ENCODE measurements around the gene ZDHHC7. TPM values are rescaled to one million over a fixed set of nuclear protein-coding genes. Genes with fewer than 3 reads are reported as not detected.

The ZDHHC7 gene
- total RNA-seq, 1 experiment from 2014 or later = 46.3 TPM

DNA sequence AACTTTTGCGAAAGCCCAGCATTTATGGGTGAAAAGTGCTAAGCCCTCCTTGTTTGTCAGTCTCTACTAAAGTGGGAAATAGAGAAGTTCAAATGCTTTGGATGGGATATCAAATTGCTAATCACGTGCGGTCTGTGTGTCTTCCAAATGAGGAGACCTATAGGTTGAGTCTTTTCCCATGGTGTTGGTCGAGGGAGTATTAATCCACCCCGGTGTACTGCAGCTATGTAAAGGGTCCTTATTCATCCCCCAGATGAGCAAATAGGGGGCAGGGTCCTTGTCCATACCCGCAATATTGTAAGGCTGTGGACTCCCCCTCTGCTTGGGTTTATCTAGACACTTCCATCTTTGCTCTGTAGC is 30.8 kb upstream of the ZDHHC7 start:
- Mint-ChIP-seq H3K27me3 (ENCODE audit: insufficient read depth, unreplicated experiment) (no peaks in the 10 kb centered on the region), H3K9me3 (ENCODE audit: unreplicated experiment) (no peaks in the 10 kb centered on the region), H3K4me1 (ENCODE audit: insufficient read depth, unreplicated experiment) (peaks cover 4% of the 10 kb centered on the region), H3K27ac (ENCODE audit: low read depth, unreplicated experiment) (no peak overlapping the region), H3K4me3 (ENCODE audit: unreplicated experiment) (no peak overlapping the region), H3K36me3 (ENCODE audit: insufficient read depth, unreplicated experiment) (peaks cover 9% of the 10 kb centered on the region)
- no TSS peak for BruUV-seq (replicated peaks)
- DNase-seq (ENCODE audit: unreplicated experiment) = no peak
- intact Hi-C loops (cut with micrococcal nuclease) = no loop called here
- CTCF ChIA-PET = interaction anchor here (0.6 kb wide), 1 partner anchor 17 kb away, joined by 4 read pairs; no protein-coding TSS in a partner anchor
- POLR2A ChIA-PET = interaction anchor here (1.1 to 1.4 kb wide), 3 partner anchors 11 to 31 kb away, joined by 3 read pairs; partner anchors contain the start of gene ZDHHC7
- no peak for TF ChIP-seq CTCF (IDR thresholded peaks at IDR 0.05; ENCODE audit: unreplicated experiment)

- no peaks in the 10 kb centered on the region for H3K9me3 Mint-ChIP-seq (ENCODE audit: unreplicated experiment)
- BruUV-seq (replicated peaks) = no TSS peak
- no peak for DNase-seq (ENCODE audit: unreplicated experiment)
- TF ChIP-seq CTCF (IDR thresholded peaks at IDR 0.05; ENCODE audit: unreplicated experiment) = no peak
- H3K4me3 Mint-ChIP-seq (ENCODE audit: unreplicated experiment) = no peak overlapping the region
- intact Hi-C loops (cut with micrococcal nuclease) = no loop called here
- POLR2A ChIA-PET = interaction anchor here (1.1 to 1.4 kb wide), 3 partner anchors 12 to 31 kb away, joined by 3 read pairs; partner anchors contain the start of gene ZDHHC7
- H3K36me3 Mint-ChIP-seq (ENCODE audit: insufficient read depth, unreplicated experiment) = peaks cover 10% of the 10 kb centered on the region
- no peaks in the 10 kb centered on the region for H3K27me3 Mint-ChIP-seq (ENCODE audit: insufficient read depth, unreplicated experiment)
- H3K4me1 Mint-ChIP-seq (ENCODE audit: insufficient read depth, unreplicated experiment) = peaks cover 10% of the 10 kb centered on the region
- H3K27ac Mint-ChIP-seq (ENCODE audit: low read depth, unreplicated experiment) = no peak overlapping the region
- CTCF ChIA-PET = interaction anchor here (0.6 kb wide), 1 partner anchor 17 kb away, joined by 4 read pairs; no protein-coding TSS in a partner anchor
Measured at GRCh38 chr16:85041219-85042166, 30.2 kb upstream of the ZDHHC7 start.

DNA sequence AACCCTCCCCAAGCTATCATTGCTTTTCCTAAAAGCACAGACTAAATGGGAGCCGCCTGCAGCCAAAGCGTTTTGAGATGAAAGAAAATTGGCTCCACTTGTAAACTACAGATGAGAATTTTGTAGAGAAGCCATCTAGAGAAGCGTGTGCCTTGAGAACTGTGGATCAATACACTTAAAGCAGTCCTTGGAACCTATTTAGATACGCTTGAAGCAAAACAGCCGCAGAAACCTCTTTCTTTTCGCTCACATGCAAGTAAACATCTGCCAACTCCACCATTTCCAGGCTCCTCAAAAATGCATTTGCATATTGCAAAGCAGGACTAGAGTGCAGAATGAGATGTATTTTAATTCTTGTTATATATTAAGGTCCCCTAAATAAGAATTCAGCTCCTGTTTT is 29.4 kb upstream of the ZDHHC7 start:
- no peak overlapping the region for H3K4me3 Mint-ChIP-seq (ENCODE audit: unreplicated experiment)
- no TSS peak for BruUV-seq (replicated peaks)
- H3K4me1 Mint-ChIP-seq (ENCODE audit: insufficient read depth, unreplicated experiment) = peaks cover 16% of the 10 kb centered on the region
- TF ChIP-seq CTCF (IDR thresholded peaks at IDR 0.05; ENCODE audit: unreplicated experiment) = no peak
- H3K27me3 Mint-ChIP-seq (ENCODE audit: insufficient read depth, unreplicated experiment) = no peaks in the 10 kb centered on the region
- POLR2A ChIA-PET = no interaction called here
- CTCF ChIA-PET = interaction anchor here (0.5 to 0.9 kb wide), 2 partner anchors 285 to 720 kb away, joined by 3 to 5 read pairs; no protein-coding TSS in a partner anchor
- peaks cover 10% of the 10 kb centered on the region for H3K36me3 Mint-ChIP-seq (ENCODE audit: insufficient read depth, unreplicated experiment)
- no peak for DNase-seq (ENCODE audit: unreplicated experiment)
- intact Hi-C loops (cut with micrococcal nuclease) = no loop called here
- H3K9me3 Mint-ChIP-seq (ENCODE audit: unreplicated experiment) = no peaks in the 10 kb centered on the region
- H3K27ac Mint-ChIP-seq (ENCODE audit: low read depth, unreplicated experiment) = no peak overlapping the region

DNA sequence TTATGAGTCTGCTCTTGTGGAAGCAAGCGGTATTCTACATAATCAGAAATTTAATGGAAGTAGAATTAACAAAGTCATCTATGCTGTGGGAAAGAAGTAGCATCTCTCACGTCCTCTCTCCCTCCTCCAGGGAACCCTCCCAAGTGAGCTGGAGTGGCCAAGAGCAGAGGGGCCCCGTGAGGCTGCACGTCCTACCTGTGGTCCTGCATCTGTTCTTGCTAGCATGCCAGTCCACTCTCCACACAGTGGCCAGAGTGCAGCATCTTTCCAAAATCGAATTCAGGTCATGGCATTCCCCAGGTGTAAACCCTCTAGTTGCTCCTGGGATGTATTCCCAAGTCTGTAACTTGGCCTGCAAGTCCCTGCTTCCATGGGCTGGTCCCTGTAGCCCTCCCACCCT is 26.4 kb upstream of the ZDHHC7 start:
- Mint-ChIP-seq H3K27me3 (ENCODE audit: insufficient read depth, unreplicated experiment) (no peaks in the 10 kb centered on the region), H3K9me3 (ENCODE audit: unreplicated experiment) (no peaks in the 10 kb centered on the region), H3K4me1 (ENCODE audit: insufficient read depth, unreplicated experiment) (peaks cover 16% of the 10 kb centered on the region), H3K27ac (ENCODE audit: low read depth, unreplicated experiment) (peak overlapping the region; percentile 72), H3K36me3 (ENCODE audit: insufficient read depth, unreplicated experiment) (peaks cover 14% of the 10 kb centered on the region), H3K4me3 (ENCODE audit: unreplicated experiment) (no peak overlapping the region)
- no peak for DNase-seq (ENCODE audit: unreplicated experiment)
- POLR2A ChIA-PET = interaction anchor here (1.0 to 2.3 kb wide), 5 partner anchors 10 to 43 kb away, joined by 4 to 20 read pairs (median 11); partner anchors contain the start of genes KIAA0513 and ZDHHC7
- TF ChIP-seq CTCF (IDR thresholded peaks at IDR 0.05; ENCODE audit: unreplicated experiment) = no peak
- intact Hi-C loops (cut with micrococcal nuclease) = loop anchor here (2.0 kb wide), 1 partner anchor 43 kb away; no protein-coding TSS in a partner anchor
- no TSS peak for BruUV-seq (replicated peaks)
- CTCF ChIA-PET = interaction anchor here (2.2 kb wide), 1 partner anchor 49 kb away, joined by 6 read pairs; no protein-coding TSS in a partner anchor
